MCF 10A (cell line): ENCODE measurements around the gene HELZ. TPM values are rescaled to one million over a fixed set of nuclear protein-coding genes. Genes with fewer than 3 reads are reported as not detected.

Experiments used
- BruUV-seq: library from RNA; stranded (reverse); fragments of 400-500 nt; replicated peaks from 2 replicates; lab custom pipeline; 2021; lab: Mats Ljungman, UMichigan
- CTCF ChIA-PET: fragments of 300-600 bp; sonication (Branson Sonifier 250); formaldehyde crosslinking; extraction: SDS; loops from one replicate; lab custom pipeline; 2021; ENCODE audit warnings: antibody characterized with exemption, inconsistent platforms; lab: Yijun Ruan, JAX
- POLR2A ChIA-PET: fragments of 300-600, 350-650 bp; sonication (Branson Sonifier 250); formaldehyde crosslinking; extraction: SDS; loops from one replicate; lab custom pipeline; 2020; ENCODE audit warnings: antibody characterized with exemption, inconsistent platforms; lab: Yijun Ruan, JAX
- DNase-seq: peaks from one replicate; pipeline ENCODE4 v3.0.0-alpha.2; 2018; ENCODE audit not compliant: unreplicated experiment
- H3K27ac Mint-ChIP-seq: one replicate; pipeline ENCODE4 v1.8.0; 2022; ENCODE audit warnings: mild to moderate bottlenecking, low read depth, mixed read lengths; ENCODE audit not compliant: unreplicated experiment
- H3K27me3 Mint-ChIP-seq: one replicate; pipeline ENCODE4 v1.8.0; 2022; ENCODE audit warnings: mixed read lengths; ENCODE audit not compliant: insufficient read depth, unreplicated experiment
- H3K36me3 Mint-ChIP-seq: one replicate; pipeline ENCODE4 v1.8.0; 2022; ENCODE audit warnings: mild to moderate bottlenecking, moderate library complexity, mixed read lengths; ENCODE audit not compliant: insufficient read depth, unreplicated experiment
- H3K4me1 Mint-ChIP-seq: one replicate; pipeline ENCODE4 v1.8.0; 2022; ENCODE audit warnings: mixed read lengths; ENCODE audit not compliant: insufficient read depth, unreplicated experiment
- H3K4me3 Mint-ChIP-seq: one replicate; pipeline ENCODE4 v1.8.0; 2022; ENCODE audit warnings: mild to moderate bottlenecking, moderate library complexity, mixed read lengths; ENCODE audit not compliant: unreplicated experiment
- H3K9me3 Mint-ChIP-seq: one replicate; pipeline ENCODE4 v1.8.0; 2022; ENCODE audit warnings: mixed read lengths; ENCODE audit not compliant: unreplicated experiment
- intact Hi-C: fragments of 100-400 bp; cut with micrococcal nuclease; formaldehyde crosslinking; loops from 2 replicates; pipeline ENCODE4 v1.14.1; 2022
- total RNA-seq: library from RNA; stranded (reverse); gene quantifications from 2 replicates; pipeline ENCODE4 v1.2.3, GENCODE V29; 2022
- TF ChIP-seq, protein P1 (sequence below): fragments of 200-600 bp; IDR thresholded peaks from one replicate; pipeline ENCODE4 v1.8.0; 2022; ENCODE audit warnings: antibody characterized with exemption, mild to moderate bottlenecking; ENCODE audit not compliant: unreplicated experiment

HELZ gene
- total RNA-seq, 1 experiment from 2014 or later, result 71.7 TPM

DNA sequence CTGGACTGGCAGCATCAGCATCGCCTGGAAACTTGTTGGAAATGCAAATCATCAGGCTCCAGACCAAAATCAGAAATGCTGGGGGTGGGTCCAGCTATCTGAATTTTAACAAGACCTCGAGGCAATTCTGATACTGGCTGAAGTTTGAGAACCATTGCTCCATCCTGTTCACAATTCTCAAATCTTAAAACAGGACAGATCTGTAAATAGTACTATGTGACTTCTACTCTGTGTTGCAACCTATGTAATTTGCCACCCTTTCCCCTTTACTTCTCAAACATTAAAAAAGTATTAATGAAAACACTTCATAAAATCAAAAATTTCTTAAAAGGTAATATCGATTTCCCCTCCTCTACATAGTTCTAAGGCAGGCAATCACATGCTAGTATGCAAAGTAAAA, 172.1 kb downstream of the HELZ start:
- no peaks in the 10 kb centered on the region for H3K9me3 Mint-ChIP-seq
- peaks cover 47% of the 10 kb centered on the region for H3K36me3 Mint-ChIP-seq

DNA sequence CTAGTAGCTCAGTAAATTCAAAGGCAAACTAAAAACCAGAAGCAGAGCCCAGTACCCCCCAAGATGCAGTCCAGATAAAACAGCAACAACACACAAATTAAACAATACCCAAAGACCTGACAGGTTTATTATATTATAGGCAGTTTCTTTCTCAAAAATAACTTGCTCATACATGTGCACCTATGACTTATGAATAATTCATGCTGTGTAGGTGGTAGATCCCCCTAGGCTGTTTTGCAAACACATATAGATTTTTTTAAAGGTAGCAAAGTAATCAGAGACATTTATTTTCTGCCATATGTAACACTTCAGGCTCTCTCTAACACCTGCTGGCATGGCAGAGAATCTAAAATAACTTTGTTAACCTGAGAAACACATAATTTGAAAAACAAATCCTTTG, 173.4 kb downstream of the HELZ start:
- ChIA-PET CTCF (no interaction called here), POLR2A (no interaction called here)
- BruUV-seq, result no TSS peak
- Mint-ChIP-seq H3K4me3 (no peak overlapping the region), H3K9me3 (no peaks in the 10 kb centered on the region), H3K27ac (no peak overlapping the region), H3K36me3 (peaks cover 41% of the 10 kb centered on the region), H3K27me3 (no peaks in the 10 kb centered on the region), H3K4me1 (no peaks in the 10 kb centered on the region)
- TF ChIP-seq, protein P1, sequence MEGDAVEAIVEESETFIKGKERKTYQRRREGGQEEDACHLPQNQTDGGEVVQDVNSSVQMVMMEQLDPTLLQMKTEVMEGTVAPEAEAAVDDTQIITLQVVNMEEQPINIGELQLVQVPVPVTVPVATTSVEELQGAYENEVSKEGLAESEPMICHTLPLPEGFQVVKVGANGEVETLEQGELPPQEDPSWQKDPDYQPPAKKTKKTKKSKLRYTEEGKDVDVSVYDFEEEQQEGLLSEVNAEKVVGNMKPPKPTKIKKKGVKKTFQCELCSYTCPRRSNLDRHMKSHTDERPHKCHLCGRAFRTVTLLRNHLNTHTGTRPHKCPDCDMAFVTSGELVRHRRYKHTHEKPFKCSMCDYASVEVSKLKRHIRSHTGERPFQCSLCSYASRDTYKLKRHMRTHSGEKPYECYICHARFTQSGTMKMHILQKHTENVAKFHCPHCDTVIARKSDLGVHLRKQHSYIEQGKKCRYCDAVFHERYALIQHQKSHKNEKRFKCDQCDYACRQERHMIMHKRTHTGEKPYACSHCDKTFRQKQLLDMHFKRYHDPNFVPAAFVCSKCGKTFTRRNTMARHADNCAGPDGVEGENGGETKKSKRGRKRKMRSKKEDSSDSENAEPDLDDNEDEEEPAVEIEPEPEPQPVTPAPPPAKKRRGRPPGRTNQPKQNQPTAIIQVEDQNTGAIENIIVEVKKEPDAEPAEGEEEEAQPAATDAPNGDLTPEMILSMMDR, result no peak
- no peak for DNase-seq
- intact Hi-C loops, result no loop called here

More for the DNA sequence above, 172.1 kb downstream of the HELZ start:
- H3K27ac Mint-ChIP-seq, result no peak overlapping the region
- POLR2A ChIA-PET, result no interaction called here
- TF ChIP-seq, protein P1, result no peak
- no peak for DNase-seq
- H3K4me1 Mint-ChIP-seq, result no peaks in the 10 kb centered on the region
- CTCF ChIA-PET, result no interaction called here
- intact Hi-C loops, result no loop called here
- BruUV-seq, result no TSS peak
- H3K27me3 Mint-ChIP-seq, result no peaks in the 10 kb centered on the region
- H3K4me3 Mint-ChIP-seq, result no peak overlapping the region

DNA sequence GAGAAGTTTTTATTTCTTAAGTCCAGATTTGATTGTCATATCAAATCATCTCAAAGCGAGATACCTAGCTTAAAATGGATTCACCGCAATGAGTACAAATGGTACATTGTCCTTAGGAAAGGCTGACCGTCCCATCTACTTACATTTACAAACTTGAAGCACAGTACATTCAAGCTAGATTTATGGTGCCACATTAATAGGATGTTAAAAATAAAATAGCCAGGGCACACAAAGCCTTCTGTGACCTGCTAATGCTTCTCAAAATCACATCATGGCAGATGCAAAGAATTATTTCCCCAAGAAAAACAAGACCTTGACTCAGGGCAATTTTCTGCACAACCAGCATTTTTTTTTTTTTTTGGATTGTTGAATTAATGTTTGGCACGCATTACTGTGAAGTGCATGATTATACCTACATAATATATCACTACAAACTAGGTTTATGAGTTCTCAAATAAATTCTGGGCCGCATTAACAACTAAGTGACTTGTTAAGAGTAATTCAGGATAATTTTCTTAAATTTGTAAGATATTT, 175.3 kb downstream of the HELZ start:
- ChIA-PET POLR2A (interaction anchor here (0.5 to 1.5 kb wide), 3 partner anchors 9 to 143 kb away, joined by 3 read pairs; no protein-coding TSS in a partner anchor), CTCF (interaction anchor here (1.0 kb wide), 1 partner anchor 344 kb away, joined by 3 read pairs; no protein-coding TSS in a partner anchor)
- Mint-ChIP-seq H3K36me3 (peaks cover 37% of the 10 kb centered on the region), H3K4me3 (no peak overlapping the region), H3K4me1 (no peaks in the 10 kb centered on the region), H3K27me3 (no peaks in the 10 kb centered on the region), H3K9me3 (no peaks in the 10 kb centered on the region), H3K27ac (no peak overlapping the region)
- TF ChIP-seq, protein P1, result no peak
- BruUV-seq, result no TSS peak
- intact Hi-C loops, result no loop called here
- DNase-seq, result no peak

DNA sequence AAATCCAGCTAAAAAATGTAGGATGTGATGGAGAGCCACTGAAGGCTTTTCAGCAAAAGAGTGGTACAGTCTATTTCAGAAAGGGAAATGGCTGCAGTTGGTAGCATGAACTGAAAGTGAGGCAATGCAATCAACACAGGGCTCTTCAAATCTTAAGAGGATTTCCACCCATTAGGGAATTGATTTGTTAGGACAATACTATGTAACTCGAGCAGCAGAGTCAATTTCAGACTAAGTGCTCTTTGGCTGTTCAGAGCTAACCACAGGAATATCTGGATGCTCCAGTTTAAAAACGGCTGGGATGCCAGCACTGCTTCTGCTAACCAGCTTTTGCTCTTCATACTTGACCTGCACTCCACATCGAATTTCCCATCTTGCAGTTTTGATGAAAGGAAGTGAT, 176.0 kb downstream of the HELZ start:
- H3K9me3 Mint-ChIP-seq, result no peaks in the 10 kb centered on the region
- no TSS peak for BruUV-seq
- no peaks in the 10 kb centered on the region for H3K27me3 Mint-ChIP-seq
- no peak overlapping the region for H3K4me3 Mint-ChIP-seq
- H3K4me1 Mint-ChIP-seq, result no peaks in the 10 kb centered on the region
- CTCF ChIA-PET, result no interaction called here
- no peak overlapping the region for H3K27ac Mint-ChIP-seq
- TF ChIP-seq, protein P1, result no peak
- POLR2A ChIA-PET, result interaction anchor here (1.5 kb wide), 1 partner anchor 10 kb away, joined by 3 read pairs; no protein-coding TSS in a partner anchor
- DNase-seq, result no peak
- intact Hi-C loops, result no loop called here
- peaks cover 36% of the 10 kb centered on the region for H3K36me3 Mint-ChIP-seq
